Stimulated activated CD8-positive, alpha-beta memory T cell treated with anti-CD3 and anti-CD28 coated beads, Interleukin-4, amount 100 ng/mL, for 48 hours (primary cell): ENCODE measurements around the gene SATB2.

Experiments
- DNase-seq: peaks from one replicate; pipeline ENCODE4 v3.0.0-alpha.2; 2020

The SATB2 gene

GRCh38 chr2:199449455-199449854, 8.3 kb downstream of the SATB2 start:
- no peak for DNase-seq

DNA sequence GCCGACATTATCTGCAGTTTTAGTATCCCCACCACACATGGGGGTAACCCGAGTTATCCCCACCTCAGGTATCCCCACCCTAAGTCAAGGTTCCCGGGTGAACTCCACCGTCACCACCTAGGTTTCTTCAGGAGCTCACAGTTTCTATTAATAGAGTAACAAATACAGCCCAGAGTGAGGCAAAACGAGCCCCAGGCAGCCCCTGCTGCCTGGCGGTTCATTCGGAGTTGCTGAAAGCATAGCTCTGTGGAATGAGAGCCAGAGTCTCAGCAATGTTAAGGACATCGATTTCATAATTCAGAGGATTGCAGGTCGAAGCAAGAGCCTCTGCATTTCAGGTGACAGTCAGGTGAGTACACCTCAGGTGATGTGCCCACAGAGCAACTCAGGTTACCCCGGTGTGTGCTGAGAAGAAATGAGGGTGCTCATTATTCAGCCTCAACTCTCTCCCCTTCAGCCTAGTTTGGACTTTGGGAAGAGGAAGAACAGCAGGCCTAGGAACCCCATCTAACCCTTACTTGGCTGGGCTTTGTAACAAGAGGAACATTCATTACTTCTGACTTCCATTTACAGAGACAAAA, 10.7 kb downstream of the SATB2 start:
- DNase-seq, result no peak

DNA sequence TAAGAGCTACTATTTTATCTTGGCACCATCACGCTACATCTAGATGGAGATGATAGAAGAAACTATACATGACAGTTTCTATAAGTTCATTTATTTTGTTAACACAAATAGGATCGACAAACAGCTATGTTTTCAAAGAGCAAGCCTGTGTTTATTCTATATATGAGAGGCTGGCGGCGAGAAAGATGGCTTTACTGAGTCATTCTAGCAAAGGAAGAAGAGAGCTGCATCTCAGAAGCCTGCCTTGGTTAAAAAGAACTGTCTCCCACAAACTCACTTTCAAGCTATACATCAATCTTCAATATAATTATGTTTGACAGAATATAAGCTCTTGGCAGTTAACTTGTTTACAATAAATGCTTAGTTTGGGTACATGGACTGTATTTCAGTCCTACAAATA, 13.0 kb downstream of the SATB2 start:
- DNase-seq, result no peak

DNA sequence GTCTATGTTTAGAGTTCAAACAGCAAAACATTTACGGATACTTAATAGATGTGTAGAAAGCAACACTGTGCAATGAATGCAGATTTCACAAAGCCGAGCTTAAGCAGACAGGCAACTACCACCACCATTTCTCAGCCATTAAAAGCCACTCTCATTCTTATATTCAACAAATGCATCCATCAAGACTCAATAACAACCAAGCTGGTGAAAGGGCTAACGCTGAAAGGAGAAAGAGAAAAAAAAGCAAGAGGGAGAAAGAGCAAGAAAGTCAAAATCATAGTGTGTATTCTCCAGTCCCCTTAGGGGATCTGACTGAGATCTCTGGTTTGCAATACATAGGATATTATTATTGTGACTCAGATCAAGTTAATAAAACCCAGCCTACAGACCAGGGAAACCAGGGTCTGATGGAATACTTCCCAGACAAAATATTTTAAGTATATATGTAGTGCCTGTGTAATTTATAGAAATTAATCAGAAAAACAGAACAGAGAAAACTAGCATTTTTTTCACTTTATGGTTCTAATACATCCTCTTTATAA, 14.1 kb downstream of the SATB2 start:
- no peak for DNase-seq

GRCh38 chr2:199442173-199442572, 15.6 kb downstream of the SATB2 start:
- no peak for DNase-seq

DNA sequence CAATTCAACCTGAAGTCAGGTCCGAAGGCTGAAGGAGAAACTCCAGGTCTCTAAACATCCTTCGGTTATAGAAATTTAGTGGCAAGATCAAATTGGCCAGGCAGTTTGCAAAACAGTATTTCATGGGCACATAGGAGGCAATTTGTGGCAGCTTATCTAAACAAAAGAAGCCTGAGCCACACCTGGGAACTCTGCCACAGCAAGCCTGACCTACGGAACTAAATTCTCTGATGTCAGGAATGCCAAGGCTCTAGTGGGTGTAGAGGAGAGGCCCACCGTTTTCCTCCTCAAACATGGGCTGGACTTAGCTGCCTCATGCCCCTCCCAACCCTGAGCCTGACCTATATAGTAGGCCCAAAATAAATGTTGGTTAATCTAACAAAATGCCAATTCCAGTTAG, 16.0 kb downstream of the SATB2 start:
- DNase-seq, result no peak

DNA sequence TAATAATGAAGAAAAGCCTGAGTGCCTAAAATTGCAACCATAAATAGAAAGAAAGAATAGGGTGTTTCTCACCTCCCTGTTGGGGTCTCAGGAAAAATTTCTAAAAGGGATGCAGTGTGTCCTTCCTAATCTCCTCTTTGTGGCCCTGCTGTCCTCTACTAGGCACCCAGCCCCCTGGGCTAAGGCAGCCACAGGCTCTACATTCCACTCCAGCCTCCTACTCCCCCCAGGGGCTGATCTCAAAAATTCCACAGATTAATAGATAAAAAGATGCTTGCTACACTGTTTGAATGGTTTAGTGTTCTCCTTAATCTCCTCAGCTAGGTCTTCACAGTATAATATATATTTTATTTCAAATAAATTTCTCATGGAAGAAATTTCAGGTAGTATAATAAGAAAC, 17.6 kb downstream of the SATB2 start:
- no peak for DNase-seq

- DNase-seq, result no peak
These were observed 18.2 kb downstream of the SATB2 start for GRCh38 chr2:199439542-199439941.

GRCh38 chr2:199439066-199439465, 18.7 kb downstream of the SATB2 start:
- no peak for DNase-seq

DNA sequence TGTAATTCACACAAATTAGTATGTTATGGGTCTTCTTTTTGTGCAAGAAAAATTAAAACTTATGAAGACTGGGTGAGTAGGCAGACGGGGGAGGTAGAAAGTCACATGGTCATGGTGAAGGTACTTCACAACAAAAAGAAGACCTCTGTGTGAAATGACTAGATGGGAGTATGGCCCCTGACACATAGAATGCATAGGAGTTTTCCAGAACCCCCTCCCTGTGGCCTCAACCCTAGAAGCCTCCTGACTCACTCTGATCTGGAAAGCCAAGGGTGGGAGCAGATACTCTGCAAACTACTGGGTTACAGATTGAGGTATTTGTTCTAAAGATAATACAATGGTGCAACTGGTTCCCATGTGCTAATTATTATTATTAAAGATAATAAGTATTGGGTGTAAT, 23.2 kb downstream of the SATB2 start:
- DNase-seq, result no peak

DNA sequence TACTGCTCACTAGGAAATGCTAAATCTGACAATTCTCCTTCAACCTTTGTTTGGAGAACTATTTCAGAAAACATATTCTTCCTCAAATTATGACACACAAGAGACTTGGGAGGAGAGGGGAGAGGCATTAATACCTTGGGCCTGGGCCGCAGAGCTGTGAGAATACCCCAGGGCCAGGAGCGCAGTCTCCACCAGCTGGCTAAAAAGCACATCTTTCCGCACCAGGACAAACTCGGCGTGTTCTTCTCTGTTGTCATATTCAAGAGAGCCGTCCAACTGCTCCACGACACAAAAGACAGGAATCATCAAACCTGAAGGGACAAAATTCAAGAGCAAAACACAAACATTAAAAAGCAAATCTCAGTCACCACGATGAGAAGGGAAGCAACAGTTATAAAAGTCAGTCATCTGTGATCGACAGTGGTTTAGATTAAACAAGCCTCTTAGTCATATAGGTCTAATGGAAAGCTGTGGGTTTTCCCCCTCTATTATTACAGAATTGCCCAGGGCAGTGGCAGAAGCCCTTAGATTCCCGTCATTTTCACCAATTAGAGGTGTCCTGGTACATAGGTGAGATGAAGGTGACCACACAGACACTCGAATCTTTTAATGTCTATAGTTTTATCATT, 24.4 kb downstream of the SATB2 start:
- DNase-seq, result no peak

DNA sequence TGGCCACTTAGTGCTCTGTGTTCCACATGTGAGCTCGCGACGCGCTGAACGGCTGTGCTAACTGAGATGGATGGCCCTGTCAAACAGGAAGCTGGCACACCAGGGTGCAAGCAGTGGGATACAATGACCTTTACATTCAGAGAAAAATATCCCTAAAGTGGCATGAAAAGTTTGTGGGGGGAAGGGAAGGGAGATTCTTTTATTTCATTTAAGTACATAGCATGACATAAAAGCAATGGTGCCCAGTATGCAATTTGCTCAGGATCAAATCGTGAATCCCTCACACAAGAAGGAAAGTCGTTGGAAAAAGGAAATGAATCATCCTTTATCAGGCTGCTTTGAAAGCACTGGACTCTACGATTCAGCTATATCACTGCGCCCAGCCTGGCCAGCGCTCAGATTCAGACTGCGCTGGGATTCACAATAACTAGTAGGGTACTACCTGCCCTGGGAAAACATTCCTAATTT, 26.0 kb downstream of the SATB2 start:
- DNase-seq, result no peak

DNA sequence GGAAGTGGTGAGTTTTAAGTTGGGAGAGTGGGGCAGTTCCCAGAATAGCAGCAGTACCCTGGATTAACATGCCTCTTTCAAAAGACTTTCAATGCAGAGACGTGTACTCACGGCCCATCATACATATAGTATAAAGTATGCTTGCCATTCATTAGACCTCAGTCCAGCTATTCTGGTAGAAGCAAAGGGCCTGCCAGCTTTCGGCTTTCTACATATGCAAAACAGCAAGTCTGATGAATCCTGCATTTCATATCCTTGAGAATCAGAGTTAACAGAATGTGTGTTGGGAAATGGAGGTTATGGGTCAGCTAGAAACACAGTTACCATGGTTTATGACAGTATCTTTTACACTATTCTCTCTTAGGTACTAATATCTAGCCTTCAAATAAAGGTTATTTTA, 27.5 kb downstream of the SATB2 start:
- DNase-seq, result no peak

DNA sequence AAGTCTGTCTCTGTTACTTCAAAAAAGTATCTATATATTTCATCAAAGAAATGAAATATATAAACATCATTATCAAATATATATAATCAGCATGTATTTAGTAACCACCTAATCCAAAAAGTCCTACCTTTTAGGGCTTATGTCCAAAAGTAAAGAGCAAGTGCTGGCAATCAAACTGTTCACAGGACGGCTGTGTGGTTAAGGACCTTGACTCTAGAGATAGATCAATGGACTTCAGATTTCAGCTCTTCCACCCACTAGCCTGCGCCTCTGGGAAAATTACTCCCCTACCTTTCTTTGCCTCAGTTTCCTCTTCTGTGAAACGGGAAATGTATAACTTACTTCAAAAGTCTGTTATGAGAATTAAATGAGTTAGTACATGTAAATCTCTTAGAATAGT, 29.4 kb downstream of the SATB2 start:
- DNase-seq, result no peak

DNA sequence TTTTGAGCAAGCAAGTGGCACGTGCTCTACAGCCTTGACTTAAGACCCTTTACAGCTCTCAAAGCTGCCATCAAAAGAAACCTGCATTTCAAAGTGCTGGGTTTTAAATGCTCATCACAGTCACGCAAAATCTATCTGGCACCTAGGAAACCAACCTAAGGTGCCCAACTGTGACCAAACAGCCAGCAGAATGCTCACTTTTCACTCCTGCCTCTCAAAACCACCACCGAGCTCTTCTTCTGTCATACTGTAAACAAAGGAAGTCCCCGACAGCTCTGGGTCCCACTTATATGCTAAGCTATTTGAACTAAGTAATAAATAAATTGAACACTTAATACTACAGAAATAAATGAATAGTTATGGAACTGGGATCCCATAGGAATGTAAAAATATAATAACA, 33.6 kb downstream of the SATB2 start:
- DNase-seq, result no peak

- no peak for DNase-seq
These were observed 38.3 kb downstream of the SATB2 start for GRCh38 chr2:199419428-199419827.

DNA sequence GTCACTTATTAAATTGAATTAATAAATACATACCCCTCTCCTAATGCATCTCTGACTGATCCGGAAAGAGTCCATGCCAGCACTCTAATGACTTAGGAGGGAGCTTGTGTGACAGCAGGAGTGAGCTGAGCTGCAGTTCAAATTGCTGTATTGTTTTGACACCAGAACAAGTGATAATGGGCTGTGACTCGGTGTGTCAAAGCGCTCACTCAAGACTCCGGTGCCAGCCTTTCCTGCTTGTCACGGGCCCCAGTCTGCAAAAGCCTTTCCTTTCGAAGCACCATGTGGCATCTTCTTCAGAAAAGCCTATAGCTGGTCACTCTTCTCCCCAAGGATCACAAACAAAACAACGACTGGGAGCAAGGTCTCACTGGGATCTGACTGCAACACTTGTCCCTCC, 43.3 kb downstream of the SATB2 start:
- DNase-seq, result no peak

DNA sequence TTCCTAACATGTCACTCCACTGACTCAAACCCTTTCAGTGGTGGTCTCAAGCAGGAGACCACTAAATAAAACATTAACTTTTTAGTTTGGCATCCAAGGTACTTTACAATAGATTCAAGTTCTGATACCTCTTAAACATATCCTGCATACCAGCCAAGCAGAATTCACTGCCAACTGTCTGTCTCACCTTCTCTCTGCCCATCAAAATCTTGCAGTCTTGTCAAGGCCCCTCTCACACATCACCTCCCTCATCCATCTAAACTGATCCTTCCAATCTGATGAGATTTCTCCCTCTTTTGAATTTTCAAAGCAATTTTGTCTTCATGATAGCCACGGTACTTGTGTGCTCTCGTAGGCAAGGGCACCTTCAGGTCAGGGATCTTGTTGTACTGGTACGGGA, 43.7 kb downstream of the SATB2 start:
- DNase-seq, result no peak

DNA sequence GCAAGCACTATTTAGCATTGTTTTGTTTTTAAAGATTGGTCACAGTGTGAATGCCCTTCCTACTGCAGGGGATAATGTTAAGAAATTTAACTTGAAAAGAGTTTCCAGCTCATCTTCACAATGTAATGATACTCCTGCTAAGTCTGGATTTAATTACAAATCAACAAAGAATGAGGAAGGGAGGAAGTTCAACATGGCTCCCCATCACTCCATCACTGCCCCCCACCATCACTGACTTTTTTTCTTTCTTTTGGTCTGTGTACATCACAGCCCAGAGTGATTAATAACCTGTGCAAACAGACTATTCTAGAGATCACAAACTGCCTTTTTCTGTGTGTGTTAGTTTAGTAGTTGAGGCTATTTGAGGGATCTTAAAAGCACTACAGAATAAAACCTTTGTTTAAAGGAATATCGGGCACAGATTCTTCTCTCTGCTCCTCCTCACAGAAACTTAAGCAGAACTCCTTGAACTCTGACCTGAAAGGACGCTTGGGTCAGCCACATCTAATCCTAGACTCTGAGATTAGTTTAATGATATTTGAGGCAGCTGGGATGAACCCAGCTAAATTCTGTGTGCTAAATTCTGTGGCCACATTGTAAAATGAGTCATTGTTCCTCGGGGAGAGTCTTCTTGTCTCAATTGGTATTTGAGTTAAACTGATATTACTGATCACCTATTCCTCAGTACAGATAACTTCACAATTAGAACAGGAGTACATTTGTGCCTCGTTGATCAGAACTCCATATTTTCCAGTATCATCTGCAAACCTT, 47.8 kb downstream of the SATB2 start:
- DNase-seq, result no peak

GRCh38 chr2:199407421-199407820, 50.3 kb downstream of the SATB2 start:
- no peak for DNase-seq

DNA sequence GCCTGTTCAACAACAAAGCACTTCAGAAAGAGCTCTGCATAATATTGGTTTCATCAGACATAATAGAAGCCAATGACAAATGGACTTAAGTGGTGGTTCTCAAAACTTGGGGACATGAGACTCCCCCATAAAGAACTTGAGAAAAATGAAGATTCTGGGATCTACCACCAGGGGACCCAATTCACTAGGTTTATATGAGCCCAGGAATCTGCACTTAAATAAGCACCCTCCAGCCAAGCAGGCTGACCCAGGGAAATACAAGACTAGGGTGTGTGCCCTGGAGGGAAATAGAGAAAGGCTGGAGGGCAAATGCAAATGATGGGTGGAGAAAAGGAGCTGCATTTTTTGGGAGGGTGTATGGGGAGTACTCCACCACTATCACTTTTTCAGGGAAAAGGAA, 52.5 kb downstream of the SATB2 start:
- no peak for DNase-seq

- DNase-seq, result no peak
These were observed 52.9 kb downstream of the SATB2 start for GRCh38 chr2:199404841-199405240.

- DNase-seq, result no peak
These were observed 62.4 kb downstream of the SATB2 start for GRCh38 chr2:199395311-199395710.

DNA sequence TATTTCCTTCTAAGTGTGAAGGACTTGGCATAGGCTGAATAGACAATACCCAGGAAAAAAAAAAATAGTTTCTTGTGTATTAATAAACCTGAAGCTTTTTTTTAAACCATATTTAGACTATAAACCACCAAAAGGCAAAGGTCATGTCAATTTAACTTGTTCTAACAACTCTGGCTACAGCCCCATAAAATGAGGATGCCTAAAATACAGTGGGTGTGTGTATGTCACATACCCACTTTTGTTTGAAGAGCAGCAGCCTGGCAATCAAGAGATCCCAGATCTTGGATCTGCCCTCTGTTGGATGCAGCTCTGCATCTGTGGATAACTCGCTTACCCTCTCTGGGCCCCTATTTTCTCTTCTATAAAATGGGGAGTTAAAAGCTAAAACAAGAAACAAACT, 65.4 kb downstream of the SATB2 start:
- no peak for DNase-seq
